Stimulated activated naive B cell treated with anti-CD40 and anti-IgM and Interleukin-4, amounts not matched to agents 10 μg/mL and 1 μg/mL and 100 μg/mL, for 72 hours (primary cell): ENCODE results near the gene BMX.

Experiments used
- ATAC-seq, 2 donors: fragments of 150-1000 bp; cut with Tn5 transposase; replicated peaks; 2 replicates each; pipeline ENCODE4 v1.10.0; 2021; ENCODE audit warnings: moderate library complexity in 1 of 2
- DNase-seq: peaks from one replicate; pipeline ENCODE4 v3.0.0; 2021
- H3K27ac Mint-ChIP-seq: one replicate; pipeline ENCODE4 v1.8.0; 2022; ENCODE audit warnings: mild to moderate bottlenecking, mixed read lengths
- H3K27me3 Mint-ChIP-seq, 2 donors: one replicate each; pipeline ENCODE4 v1.8.0; 2022; ENCODE audit warnings: mixed read lengths in 2 of 2
- H3K36me3 Mint-ChIP-seq, 2 donors: one replicate each; pipeline ENCODE4 v1.8.0; 2022; ENCODE audit warnings: mixed read lengths in 2 of 2, mild to moderate bottlenecking in 1 of 2
- H3K4me1 Mint-ChIP-seq, 2 donors: one replicate each; pipeline ENCODE4 v1.8.0; 2022; ENCODE audit warnings: mixed read lengths in 2 of 2, mild to moderate bottlenecking in 1 of 2
- H3K4me3 Mint-ChIP-seq, 2 donors: one replicate each; pipeline ENCODE4 v1.8.0; 2022; ENCODE audit warnings: mild to moderate bottlenecking in 2 of 2, mixed read lengths in 2 of 2, moderate library complexity in 1 of 2
- H3K9me3 Mint-ChIP-seq, 2 donors: one replicate each; pipeline ENCODE4 v1.8.0; 2022; ENCODE audit warnings: mixed read lengths in 2 of 2, mild to moderate bottlenecking in 1 of 2

BMX gene

GRCh38 chrX:15493118-15493962, 7.3 kb upstream of the BMX start, which contains the start of gene PIR:
PIR (minus strand) TSS chrX:15493333; CDS start chrX:15491257, 2,076 bp downstream.
- peak; percentile 95 to 96 for ATAC-seq
- H3K27me3 Mint-ChIP-seq = peaks cover 14 to 39% of the 10 kb centered on the region in 2 donors
- H3K9me3 Mint-ChIP-seq = no peaks in the 10 kb centered on the region
- H3K27ac Mint-ChIP-seq = peak within 1 kb of the TSS; percentile 83
- H3K4me1 Mint-ChIP-seq = peaks cover 7 to 14% of the 10 kb centered on the region in 2 donors
- H3K4me3 Mint-ChIP-seq = peak within 1 kb of the TSS; percentile 84 to 90
- DNase-seq = peak; percentile 57
- H3K36me3 Mint-ChIP-seq = peaks cover 6 to 7% of the 10 kb centered on the region in 2 donors

- H3K9me3 Mint-ChIP-seq = no peaks in the 10 kb centered on the region
- ATAC-seq (no peak), DNase-seq (no peak)
- H3K4me3 Mint-ChIP-seq = no peak overlapping the region
- peaks cover 7 to 14% of the 10 kb centered on the region in 2 donors for H3K4me1 Mint-ChIP-seq
- no peak overlapping the region for H3K27ac Mint-ChIP-seq
- H3K27me3 Mint-ChIP-seq = peaks cover 14 to 36% of the 10 kb centered on the region in 2 donors
- peaks cover 3 to 7% of the 10 kb centered on the region in 2 donors for H3K36me3 Mint-ChIP-seq
Observed at GRCh38 chrX:15495801-15496200, 4.8 kb upstream of the BMX start.

- peaks cover 0 to 2% of the 10 kb centered on the region in 2 donors for H3K36me3 Mint-ChIP-seq
- H3K27me3 Mint-ChIP-seq = peaks cover 14 to 36% of the 10 kb centered on the region in 2 donors
Observed at GRCh38 chrX:15496824-15497223, 3.8 kb upstream of the BMX start.

GRCh38 chrX:15497865-15498264, 2.7 kb upstream of the BMX start:
- peak in 1 of 2 donors; percentile 58 for ATAC-seq
- DNase-seq = peak; percentile 21
- H3K4me1 Mint-ChIP-seq = peaks cover 7 to 9% of the 10 kb centered on the region in 2 donors
- no peak overlapping the region for H3K27ac Mint-ChIP-seq
- H3K36me3 Mint-ChIP-seq = no peaks in the 10 kb centered on the region
- no peaks in the 10 kb centered on the region for H3K9me3 Mint-ChIP-seq
- H3K4me3 Mint-ChIP-seq = no peak overlapping the region
- H3K27me3 Mint-ChIP-seq = peaks cover 19 to 35% of the 10 kb centered on the region in 2 donors

More at GRCh38 chrX:15496824-15497223, 3.8 kb upstream of the BMX start:
- Mint-ChIP-seq H3K4me1 (peaks cover 7 to 12% of the 10 kb centered on the region in 2 donors), H3K9me3 (no peaks in the 10 kb centered on the region), H3K27ac (no peak overlapping the region), H3K4me3 (no peak overlapping the region)
- no peak for ATAC-seq
- DNase-seq = no peak

- H3K36me3 Mint-ChIP-seq = no peaks in the 10 kb centered on the region
- ATAC-seq (no peak), DNase-seq (no peak)
- H3K9me3 Mint-ChIP-seq = no peaks in the 10 kb centered on the region
- peaks cover 2% of the 10 kb centered on the region in 2 donors for H3K4me1 Mint-ChIP-seq
- H3K27me3 Mint-ChIP-seq = peaks cover 21 to 30% of the 10 kb centered on the region in 2 donors
- no peak overlapping the region for H3K27ac Mint-ChIP-seq
- H3K4me3 Mint-ChIP-seq = no peak overlapping the region
Observed at GRCh38 chrX:15498741-15499140, 1.9 kb upstream of the BMX start.

GRCh38 chrX:15499976-15500375, 631 bp upstream of the BMX start:
- Mint-ChIP-seq H3K27me3 (peaks cover 26 to 32% of the 10 kb centered on the region in 2 donors), H3K4me3 (no peak overlapping the region), H3K36me3 (no peaks in the 10 kb centered on the region), H3K9me3 (no peaks in the 10 kb centered on the region), H3K27ac (no peak overlapping the region), H3K4me1 (peaks cover 0 to 1% of the 10 kb centered on the region in 2 donors)
- ATAC-seq = no peak
- DNase-seq = no peak

- no peak overlapping the region for H3K4me3 Mint-ChIP-seq
- peaks cover 28 to 37% of the 10 kb centered on the region in 2 donors for H3K27me3 Mint-ChIP-seq
- peaks cover 0 to 1% of the 10 kb centered on the region in 2 donors for H3K4me1 Mint-ChIP-seq
- ATAC-seq = no peak
- no peak for DNase-seq
- no peak overlapping the region for H3K27ac Mint-ChIP-seq
- H3K36me3 Mint-ChIP-seq = no peaks in the 10 kb centered on the region
- no peaks in the 10 kb centered on the region for H3K9me3 Mint-ChIP-seq
Observed at GRCh38 chrX:15501506-15501905, 899 bp downstream of the BMX start.

- no peaks in the 10 kb centered on the region for H3K9me3 Mint-ChIP-seq
- H3K36me3 Mint-ChIP-seq = no peaks in the 10 kb centered on the region
- H3K4me3 Mint-ChIP-seq = no peak overlapping the region
- no peaks in the 10 kb centered on the region for H3K4me1 Mint-ChIP-seq
- no peak for DNase-seq
- peaks cover 25 to 34% of the 10 kb centered on the region in 2 donors for H3K27me3 Mint-ChIP-seq
- no peak overlapping the region for H3K27ac Mint-ChIP-seq
- ATAC-seq = no peak
Observed at GRCh38 chrX:15504661-15505060, 4.1 kb downstream of the BMX start.

- H3K4me1 Mint-ChIP-seq = no peaks in the 10 kb centered on the region
- H3K27ac Mint-ChIP-seq = no peak overlapping the region
- H3K9me3 Mint-ChIP-seq = no peaks in the 10 kb centered on the region
- peaks cover 27 to 36% of the 10 kb centered on the region in 2 donors for H3K27me3 Mint-ChIP-seq
- H3K4me3 Mint-ChIP-seq = no peak overlapping the region
- ATAC-seq (no peak), DNase-seq (no peak)
- no peaks in the 10 kb centered on the region for H3K36me3 Mint-ChIP-seq
Observed at GRCh38 chrX:15505101-15505500, 4.5 kb downstream of the BMX start.

GRCh38 chrX:15507005-15507404, 6.4 kb downstream of the BMX start:
- H3K27ac Mint-ChIP-seq = no peak overlapping the region
- ATAC-seq = no peak

GRCh38 chrX:15509845-15510244, 9.2 kb downstream of the BMX start:
- no peak for ATAC-seq
- no peak for DNase-seq
- Mint-ChIP-seq H3K36me3 (no peaks in the 10 kb centered on the region), H3K27me3 (peaks cover 11 to 20% of the 10 kb centered on the region in 2 donors), H3K9me3 (no peaks in the 10 kb centered on the region), H3K4me3 (no peak overlapping the region), H3K4me1 (no peaks in the 10 kb centered on the region), H3K27ac (no peak overlapping the region)

More at GRCh38 chrX:15507005-15507404, 6.4 kb downstream of the BMX start:
- Mint-ChIP-seq H3K4me3 (no peak overlapping the region), H3K9me3 (no peaks in the 10 kb centered on the region), H3K4me1 (no peaks in the 10 kb centered on the region), H3K36me3 (no peaks in the 10 kb centered on the region), H3K27me3 (peaks cover 27% of the 10 kb centered on the region in 2 donors)
- no peak for DNase-seq

- peaks cover 7 to 18% of the 10 kb centered on the region in 2 donors for H3K27me3 Mint-ChIP-seq
- H3K9me3 Mint-ChIP-seq = no peaks in the 10 kb centered on the region
- no peak for ATAC-seq
Observed at GRCh38 chrX:15511563-15511962, 11.0 kb downstream of the BMX start.

GRCh38 chrX:15512401-15512965, 11.9 kb downstream of the BMX start:
- no peak overlapping the region for H3K27ac Mint-ChIP-seq
- DNase-seq = no peak
- no peak for ATAC-seq
- no peaks in the 10 kb centered on the region for H3K4me1 Mint-ChIP-seq
- peaks cover 7 to 17% of the 10 kb centered on the region in 2 donors for H3K27me3 Mint-ChIP-seq
- no peak overlapping the region for H3K4me3 Mint-ChIP-seq
- H3K9me3 Mint-ChIP-seq = no peaks in the 10 kb centered on the region
- H3K36me3 Mint-ChIP-seq = no peaks in the 10 kb centered on the region

More at GRCh38 chrX:15511563-15511962, 11.0 kb downstream of the BMX start:
- Mint-ChIP-seq H3K27ac (no peak overlapping the region), H3K36me3 (no peaks in the 10 kb centered on the region), H3K4me3 (no peak overlapping the region), H3K4me1 (no peaks in the 10 kb centered on the region)
- no peak for DNase-seq

- Mint-ChIP-seq H3K4me1 (no peaks in the 10 kb centered on the region), H3K27me3 (peaks cover 6 to 23% of the 10 kb centered on the region in 2 donors), H3K4me3 (no peak overlapping the region), H3K36me3 (no peaks in the 10 kb centered on the region), H3K9me3 (peaks cover 0 to 2% of the 10 kb centered on the region in 2 donors), H3K27ac (no peak overlapping the region)
- no peak for ATAC-seq
- no peak for DNase-seq
Observed at GRCh38 chrX:15514279-15514678, 13.7 kb downstream of the BMX start.

GRCh38 chrX:15515931-15516330, 15.3 kb downstream of the BMX start:
- Mint-ChIP-seq H3K4me3 (no peak overlapping the region), H3K27ac (no peak overlapping the region), H3K27me3 (peaks cover 0 to 22% of the 10 kb centered on the region in 2 donors), H3K4me1 (no peaks in the 10 kb centered on the region), H3K36me3 (no peaks in the 10 kb centered on the region), H3K9me3 (peaks cover 0 to 6% of the 10 kb centered on the region in 2 donors)
- no peak for DNase-seq
- ATAC-seq = no peak
